Measurements from ENCODE around the gene TFCP2. TPM values are rescaled to one million over a fixed set of nuclear protein-coding genes. Genes with fewer than 3 reads are reported as not detected.

TFCP2 gene
- polyA plus RNA-seq, 3 donors, result 7.1 to 25.4 (median 14.2) TPM

GRCh38 chr12:51199366-51199945, 26.5 kb upstream of the TFCP2 start:
- 87% methylated on average over 9 of the region's 10 CpGs for WGBS (ENCODE audit: insufficient coverage)
- DNase-seq, result peak; percentile 12 to 54 (median 16)
- Mint-ChIP-seq H3K27ac (peak overlapping the region in 1 of 7 donors; percentile 74), H3K4me3 (no peak overlapping the region), H3K27me3 (ENCODE audit: low read depth in 3 of 3) (peaks cover 0 to 1% (median 1%) of the 10 kb centered on the region in 3 donors), H3K4me1 (peaks cover 17% of the 10 kb centered on the region), H3K9me3 (no peaks in the 10 kb centered on the region), H3K36me3 (peaks cover 0 to 4% of the 10 kb centered on the region in 2 donors)
- Histone ChIP-seq H3K4me1 (ENCODE audit: control insufficient read depth in 1 of 2, insufficient read depth in 2 of 2, low read length in 2 of 2) (peaks cover 14 to 16% of the 10 kb centered on the region in 2 donors), H3K4me3 (replicated peaks in 1 of 3; ENCODE audit: low read depth in 2 of 3, low read length in 3 of 3) (no peak overlapping the region), H3K9me3 (replicated peaks in 1 of 2; ENCODE audit: control insufficient read depth in 1 of 2, insufficient read depth in 1 of 2, low read length in 2 of 2) (no peaks in the 10 kb centered on the region), H4K20me1 (ENCODE audit: insufficient read depth, low read length) (no peaks in the 10 kb centered on the region), H3K9ac (ENCODE audit: insufficient read depth, low read length, poor library complexity, severe bottlenecking) (peak overlapping the region; percentile 36), H3K36me3 (replicated peaks in 1 of 2; ENCODE audit: control insufficient read depth in 1 of 2, insufficient read depth in 2 of 2, low read length in 2 of 2) (no peaks in the 10 kb centered on the region), H3K27ac (ENCODE audit: low read depth in 1 of 2, low read length in 2 of 2) (no peak overlapping the region), H3K79me2 (ENCODE audit: insufficient read depth, low read length) (no peaks in the 10 kb centered on the region), H3K27me3 (ENCODE audit: control insufficient read depth in 2 of 2, insufficient read depth in 2 of 2, low read length in 2 of 2) (no peaks in the 10 kb centered on the region), H2AFZ (ENCODE audit: insufficient read depth, low read depth, low read length, poor library complexity, severe bottlenecking) (no peak overlapping the region), H3K4me2 (replicated peaks; ENCODE audit: extremely low read depth, low read length, poor library complexity, severe bottlenecking) (no peak overlapping the region)
- TF ChIP-seq CTCF (IDR thresholded peaks at IDR 0.05), result no peak
- intact Hi-C loops (cut with micrococcal nuclease), result no loop called here

GRCh38 chr12:51198568-51199365, 25.8 kb upstream of the TFCP2 start:
- Histone ChIP-seq H3K27ac (ENCODE audit: low read depth in 1 of 2, low read length in 2 of 2) (no peak overlapping the region), H3K4me1 (ENCODE audit: control insufficient read depth in 1 of 2, insufficient read depth in 2 of 2, low read length in 2 of 2) (peaks cover 14 to 16% of the 10 kb centered on the region in 2 donors), H3K4me2 (replicated peaks; ENCODE audit: extremely low read depth, low read length, poor library complexity, severe bottlenecking) (no peak overlapping the region), H2AFZ (ENCODE audit: insufficient read depth, low read depth, low read length, poor library complexity, severe bottlenecking) (no peak overlapping the region), H3K9ac (ENCODE audit: insufficient read depth, low read length, poor library complexity, severe bottlenecking) (peak overlapping the region; percentile 36), H3K36me3 (replicated peaks in 1 of 2; ENCODE audit: control insufficient read depth in 1 of 2, insufficient read depth in 2 of 2, low read length in 2 of 2) (no peaks in the 10 kb centered on the region), H3K4me3 (replicated peaks in 1 of 3; ENCODE audit: low read depth in 2 of 3, low read length in 3 of 3) (no peak overlapping the region), H3K9me3 (replicated peaks in 1 of 2; ENCODE audit: control insufficient read depth in 1 of 2, insufficient read depth in 1 of 2, low read length in 2 of 2) (no peaks in the 10 kb centered on the region), H3K27me3 (ENCODE audit: control insufficient read depth in 2 of 2, insufficient read depth in 2 of 2, low read length in 2 of 2) (no peaks in the 10 kb centered on the region), H4K20me1 (ENCODE audit: insufficient read depth, low read length) (no peaks in the 10 kb centered on the region), H3K79me2 (ENCODE audit: insufficient read depth, low read length) (no peaks in the 10 kb centered on the region)
- H3K36me3 Mint-ChIP-seq, result peaks cover 0 to 4% of the 10 kb centered on the region in 2 donors
- TF ChIP-seq CTCF (IDR thresholded peaks at IDR 0.05), result no peak
- peaks cover 0 to 1% (median 1%) of the 10 kb centered on the region in 3 donors for H3K27me3 Mint-ChIP-seq (ENCODE audit: low read depth in 3 of 3)
- no peak for DNase-seq
- H3K9me3 Mint-ChIP-seq, result no peaks in the 10 kb centered on the region
- whole genome bisulfite sequencing (ENCODE audit: insufficient coverage), result 94% methylated on average over 13 of the region's 16 CpGs
- H3K4me3 Mint-ChIP-seq, result no peak overlapping the region
- peak overlapping the region in 1 of 7 donors; percentile 68 for H3K27ac Mint-ChIP-seq
- peaks cover 17% of the 10 kb centered on the region for H3K4me1 Mint-ChIP-seq
- intact Hi-C loops (cut with micrococcal nuclease), result no loop called here
